OCI-LY3 (cell line): ENCODE results near the gene ZFP92.

Experiments
- EZH2phosphoT487 ChIP-seq: fragments of 200-600 bp; shearing (Covaris generic); IDR thresholded peaks from 2 replicates; pipeline ENCODE4 v1.6.1; 2018; ENCODE audit warnings: antibody characterized with exemption, mixed run types, low read depth
- TF ChIP-seq, protein P1 (sequence below): fragments of 200-600, 300-600 bp; sonication (generic); IDR thresholded peaks from 2 replicates; pipeline ENCODE4 v1.5.1; 2014; ENCODE audit warnings: antibody characterized with exemption, low read length, low read depth

- TF ChIP-seq, protein P1, sequence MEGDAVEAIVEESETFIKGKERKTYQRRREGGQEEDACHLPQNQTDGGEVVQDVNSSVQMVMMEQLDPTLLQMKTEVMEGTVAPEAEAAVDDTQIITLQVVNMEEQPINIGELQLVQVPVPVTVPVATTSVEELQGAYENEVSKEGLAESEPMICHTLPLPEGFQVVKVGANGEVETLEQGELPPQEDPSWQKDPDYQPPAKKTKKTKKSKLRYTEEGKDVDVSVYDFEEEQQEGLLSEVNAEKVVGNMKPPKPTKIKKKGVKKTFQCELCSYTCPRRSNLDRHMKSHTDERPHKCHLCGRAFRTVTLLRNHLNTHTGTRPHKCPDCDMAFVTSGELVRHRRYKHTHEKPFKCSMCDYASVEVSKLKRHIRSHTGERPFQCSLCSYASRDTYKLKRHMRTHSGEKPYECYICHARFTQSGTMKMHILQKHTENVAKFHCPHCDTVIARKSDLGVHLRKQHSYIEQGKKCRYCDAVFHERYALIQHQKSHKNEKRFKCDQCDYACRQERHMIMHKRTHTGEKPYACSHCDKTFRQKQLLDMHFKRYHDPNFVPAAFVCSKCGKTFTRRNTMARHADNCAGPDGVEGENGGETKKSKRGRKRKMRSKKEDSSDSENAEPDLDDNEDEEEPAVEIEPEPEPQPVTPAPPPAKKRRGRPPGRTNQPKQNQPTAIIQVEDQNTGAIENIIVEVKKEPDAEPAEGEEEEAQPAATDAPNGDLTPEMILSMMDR: no peak
- TF ChIP-seq EZH2phosphoT487: no peak
Measured at GRCh38 chrX:153445856-153446635, 34.8 kb downstream of the ZFP92 start, which contains the start of gene TREX2.
